HFF-Myc (cell line): ENCODE data around the gene CSF3R.

Experiments used
- DNase-seq: peaks from one replicate; pipeline ENCODE4 v3.0.0-alpha.2; 2011; ENCODE audit warnings: low read depth; ENCODE audit errors: extremely low read depth
- H3K4me3 ChIP-seq: replicated peaks from 2 replicates; pipeline ENCODE4 v1.5.1; 2011; ENCODE audit warnings: low read depth, mild to moderate bottlenecking, control low read depth, low read length
- TF ChIP-seq, protein P1 (sequence below): IDR thresholded peaks from 2 replicates; pipeline ENCODE4 v1.5.1; 2012; ENCODE audit warnings: mild to moderate bottlenecking, low read depth, low read length, control low read depth; ENCODE audit errors: missing control alignments

Gene CSF3R

DNA sequence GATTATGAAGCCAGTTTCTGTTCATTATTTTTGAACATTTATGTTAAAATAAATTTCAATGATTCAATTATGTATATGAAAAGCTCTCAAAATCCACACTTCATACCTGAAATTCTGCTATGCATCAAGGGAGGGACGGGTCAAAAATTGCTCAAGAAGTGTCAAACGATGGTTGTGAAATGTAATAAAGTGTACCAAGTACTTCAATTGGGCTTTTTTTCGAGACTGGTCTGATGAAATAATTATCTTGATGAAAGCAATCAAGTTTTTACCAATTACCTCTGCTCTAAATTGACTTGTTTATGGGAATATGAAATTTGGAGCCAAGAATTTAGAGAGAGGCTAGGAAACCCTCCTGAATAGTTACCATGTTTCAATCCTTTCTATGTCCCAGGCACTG, 40.4 kb downstream of the CSF3R start:
- no peak overlapping the region for H3K4me3 ChIP-seq
- TF ChIP-seq, protein P1, sequence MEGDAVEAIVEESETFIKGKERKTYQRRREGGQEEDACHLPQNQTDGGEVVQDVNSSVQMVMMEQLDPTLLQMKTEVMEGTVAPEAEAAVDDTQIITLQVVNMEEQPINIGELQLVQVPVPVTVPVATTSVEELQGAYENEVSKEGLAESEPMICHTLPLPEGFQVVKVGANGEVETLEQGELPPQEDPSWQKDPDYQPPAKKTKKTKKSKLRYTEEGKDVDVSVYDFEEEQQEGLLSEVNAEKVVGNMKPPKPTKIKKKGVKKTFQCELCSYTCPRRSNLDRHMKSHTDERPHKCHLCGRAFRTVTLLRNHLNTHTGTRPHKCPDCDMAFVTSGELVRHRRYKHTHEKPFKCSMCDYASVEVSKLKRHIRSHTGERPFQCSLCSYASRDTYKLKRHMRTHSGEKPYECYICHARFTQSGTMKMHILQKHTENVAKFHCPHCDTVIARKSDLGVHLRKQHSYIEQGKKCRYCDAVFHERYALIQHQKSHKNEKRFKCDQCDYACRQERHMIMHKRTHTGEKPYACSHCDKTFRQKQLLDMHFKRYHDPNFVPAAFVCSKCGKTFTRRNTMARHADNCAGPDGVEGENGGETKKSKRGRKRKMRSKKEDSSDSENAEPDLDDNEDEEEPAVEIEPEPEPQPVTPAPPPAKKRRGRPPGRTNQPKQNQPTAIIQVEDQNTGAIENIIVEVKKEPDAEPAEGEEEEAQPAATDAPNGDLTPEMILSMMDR = no peak
- no peak for DNase-seq

DNA sequence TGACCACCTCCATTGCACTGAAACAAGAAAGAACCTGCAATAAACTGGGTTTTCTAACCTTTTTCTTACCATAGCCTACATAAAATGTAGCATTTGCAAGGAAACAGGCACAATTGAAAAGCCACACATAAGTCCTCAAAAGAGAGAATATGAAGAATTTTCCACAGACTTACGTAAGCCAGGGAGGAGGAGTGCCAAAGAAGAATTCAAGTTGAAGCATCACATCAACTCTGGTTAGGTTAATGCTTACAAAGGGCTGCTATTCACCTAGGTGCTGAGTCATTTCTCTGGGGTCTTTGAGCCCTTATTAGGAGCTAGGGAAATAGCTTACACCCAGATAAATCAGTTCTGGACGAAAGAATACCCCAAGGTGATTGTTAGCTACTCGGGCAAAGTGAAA, 42.1 kb downstream of the CSF3R start:
- TF ChIP-seq, protein P1 = no peak
- H3K4me3 ChIP-seq = no peak overlapping the region
- DNase-seq = no peak

DNA sequence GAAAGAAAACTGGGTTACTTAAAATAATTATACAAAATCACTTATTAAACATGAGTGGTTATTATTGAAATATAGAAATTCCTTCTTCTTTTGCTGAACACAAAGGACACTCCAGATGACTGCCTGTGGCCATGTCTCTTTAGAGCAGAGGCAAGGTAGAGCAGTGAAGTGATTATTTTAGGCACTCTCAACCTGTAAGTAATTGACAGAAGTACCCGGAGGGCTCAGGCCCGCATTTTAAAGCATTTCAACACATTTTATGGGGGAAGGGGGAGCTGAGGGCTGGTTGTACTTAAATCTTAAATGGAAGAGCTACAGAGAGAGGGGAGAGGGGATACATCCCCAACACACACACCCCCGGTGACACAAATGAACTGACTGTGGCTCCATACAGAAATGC, 42.7 kb downstream of the CSF3R start:
- DNase-seq = no peak
- H3K4me3 ChIP-seq = no peak overlapping the region
- TF ChIP-seq, protein P1 = no peak

DNA sequence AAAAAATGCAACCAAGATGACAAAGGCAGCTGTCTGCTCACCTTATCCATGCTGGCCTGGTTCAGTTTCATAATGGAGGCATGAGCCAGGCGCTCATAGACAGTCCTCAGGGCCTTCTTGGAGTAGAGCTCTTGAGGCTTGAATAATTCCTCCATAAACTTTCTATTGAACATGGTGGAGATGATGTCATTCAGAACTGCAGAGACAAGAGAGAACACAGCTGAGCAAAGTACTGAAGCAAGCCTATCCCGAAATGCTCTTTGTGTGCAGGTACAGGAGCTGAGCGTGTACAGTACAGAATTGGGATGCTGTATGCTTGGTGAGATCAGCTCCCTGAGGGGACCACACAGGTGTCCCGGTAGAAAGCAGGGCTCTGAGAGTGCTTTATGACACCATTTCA, 44.0 kb downstream of the CSF3R start:
- H3K4me3 ChIP-seq = no peak overlapping the region
- no peak for DNase-seq
- TF ChIP-seq, protein P1 = no peak

DNA sequence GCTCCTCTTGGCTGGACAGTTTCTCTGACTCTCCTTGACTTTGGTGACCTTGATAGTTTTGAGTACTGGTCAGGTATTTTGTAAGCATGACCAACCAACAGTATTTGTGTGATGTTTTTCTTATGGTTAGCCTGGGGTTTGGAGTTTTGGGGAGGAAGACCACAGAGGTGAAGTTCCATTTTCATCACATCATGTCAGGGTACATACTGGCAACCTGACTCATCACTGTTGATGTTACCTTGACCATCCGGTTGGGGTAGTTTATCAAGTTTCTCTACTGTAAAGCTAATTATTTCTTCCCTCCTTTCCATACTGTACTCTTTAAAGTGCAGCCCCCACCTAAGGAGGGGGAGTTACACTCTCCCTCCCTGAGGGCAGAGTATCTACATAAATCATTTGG, 45.9 kb downstream of the CSF3R start:
- no peak for DNase-seq
- TF ChIP-seq, protein P1 = no peak
- H3K4me3 ChIP-seq = no peak overlapping the region

DNA sequence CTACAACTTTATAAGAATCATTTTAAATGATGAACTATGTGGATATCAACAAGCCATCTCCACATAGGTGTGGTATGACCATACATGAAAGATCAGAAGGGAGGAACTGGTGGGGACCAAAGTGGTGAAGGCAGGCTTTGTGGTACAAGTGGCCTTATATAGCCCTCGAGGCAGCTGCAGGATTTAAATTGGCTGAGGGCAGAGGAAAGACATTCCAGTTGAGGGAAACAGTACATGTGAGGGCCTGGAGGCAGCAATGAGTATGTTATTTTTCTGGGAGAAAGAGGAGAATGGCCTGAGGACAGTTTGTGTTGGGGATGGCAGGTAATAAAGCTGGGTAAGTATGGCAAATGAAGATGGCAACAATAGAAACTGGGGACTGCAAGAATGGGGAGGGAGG, 49.6 kb downstream of the CSF3R start:
- TF ChIP-seq, protein P1 = no peak
- DNase-seq = no peak
- no peak overlapping the region for H3K4me3 ChIP-seq

DNA sequence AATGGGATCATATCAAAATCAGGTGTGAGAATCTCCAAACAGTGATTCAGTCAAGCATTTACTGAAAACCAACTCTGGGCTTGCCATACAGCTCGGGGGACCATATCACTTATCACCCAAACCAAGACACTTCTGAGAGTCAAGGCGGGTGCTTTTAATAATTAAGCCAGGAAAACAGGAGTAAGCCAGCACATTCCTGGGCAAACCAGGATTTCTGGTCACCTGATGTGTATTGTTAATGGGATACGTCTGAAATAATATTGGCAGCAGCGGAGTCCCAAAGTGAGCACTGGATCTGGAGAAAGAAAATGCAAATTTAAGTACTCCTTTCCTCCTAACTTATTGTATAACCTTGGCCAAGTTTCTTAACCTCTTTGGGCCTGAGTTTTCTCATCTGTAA, 50.1 kb downstream of the CSF3R start:
- no peak overlapping the region for H3K4me3 ChIP-seq
- no peak for DNase-seq
- TF ChIP-seq, protein P1 = no peak
